T-helper 2 cell treated with Interferon-gamma antibody and Interleukin-4, amounts not matched to agents 5 μg/mL and 100 μg/mL, for 36 hours (primary cell): ENCODE results near the gene BMP4.

Experiments
- DNase-seq: peaks from one replicate; pipeline ENCODE4 v3.0.0; 2021; ENCODE audit warnings: low spot score
- H3K27ac Mint-ChIP-seq: one replicate; pipeline ENCODE4 v1.8.0; 2021; ENCODE audit warnings: mild to moderate bottlenecking, mixed read lengths
- H3K27me3 Mint-ChIP-seq: one replicate; pipeline ENCODE4 v1.8.0; 2021; ENCODE audit warnings: low read depth, mixed read lengths
- H3K36me3 Mint-ChIP-seq: one replicate; pipeline ENCODE4 v1.8.0; 2021; ENCODE audit warnings: low read depth, mixed read lengths
- H3K4me1 Mint-ChIP-seq: one replicate; pipeline ENCODE4 v1.8.0; 2021; ENCODE audit warnings: low read depth, mixed read lengths
- H3K4me3 Mint-ChIP-seq: one replicate; pipeline ENCODE4 v1.8.0; 2022; ENCODE audit warnings: mild to moderate bottlenecking, moderate library complexity, mixed read lengths
- H3K9me3 Mint-ChIP-seq: one replicate; pipeline ENCODE4 v1.8.0; 2021; ENCODE audit warnings: mixed read lengths

BMP4 gene

DNA sequence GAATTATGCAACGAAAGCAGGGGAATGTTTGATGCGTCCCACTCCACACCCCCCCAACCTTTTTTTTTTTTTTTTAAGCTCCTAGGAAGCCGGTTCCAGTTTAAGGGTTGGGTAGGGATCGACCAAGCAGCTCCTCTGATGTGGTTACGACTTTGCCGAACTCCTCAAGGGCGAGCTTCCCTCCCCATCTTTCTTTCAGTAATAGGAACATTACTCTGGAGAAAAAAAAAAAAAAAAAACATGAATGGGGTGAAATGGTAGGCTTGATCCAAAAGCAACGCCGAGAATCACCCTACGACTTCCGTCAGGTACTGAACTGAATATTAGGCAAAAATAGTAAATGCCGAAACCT lies 9.6 kb downstream of the BMP4 start:
- Mint-ChIP-seq H3K4me3 (no peak overlapping the region), H3K36me3 (no peaks in the 10 kb centered on the region), H3K27me3 (peaks cover 77% of the 10 kb centered on the region)

DNA sequence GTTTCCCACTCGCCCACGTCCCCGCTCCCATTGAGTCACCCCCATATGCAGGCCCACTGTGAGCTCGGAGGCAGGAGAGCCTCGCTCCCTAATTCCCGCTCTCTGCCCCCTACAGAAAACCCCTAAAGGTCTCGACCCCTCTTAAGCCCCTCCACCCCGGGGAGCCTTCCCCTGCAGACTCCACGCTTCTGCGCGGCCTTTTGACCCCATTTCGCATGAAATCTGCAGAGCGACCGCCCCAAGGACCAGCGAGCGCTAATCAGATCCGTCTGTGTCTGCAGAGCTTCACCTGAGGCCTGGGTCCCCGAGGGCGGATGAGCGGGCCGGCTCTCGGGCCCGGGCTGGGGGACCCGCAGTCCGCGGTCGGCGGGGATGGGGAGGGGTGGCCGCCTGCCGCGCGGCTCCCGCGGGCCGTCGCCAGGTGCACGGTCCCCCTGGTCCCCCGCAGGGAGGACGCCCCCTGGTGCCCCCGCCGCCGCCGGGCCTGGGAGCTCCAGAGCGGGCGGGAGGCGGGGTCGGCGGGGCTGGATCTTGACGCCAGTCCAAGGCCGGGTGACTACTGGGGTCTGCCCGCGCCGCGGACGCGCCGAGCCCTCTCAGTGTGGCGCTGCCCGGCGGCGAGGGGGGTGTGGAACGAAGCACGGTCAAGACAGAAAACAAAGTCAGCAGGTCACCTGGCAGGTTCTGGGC lies 10.1 kb downstream of the BMP4 start:
- Mint-ChIP-seq H3K4me3 (no peak overlapping the region), H3K9me3 (no peaks in the 10 kb centered on the region), H3K27ac (no peak overlapping the region), H3K27me3 (peaks cover 73% of the 10 kb centered on the region), H3K36me3 (no peaks in the 10 kb centered on the region), H3K4me1 (no peaks in the 10 kb centered on the region)
- DNase-seq, result no peak

More for the DNA sequence above, 9.6 kb downstream of the BMP4 start:
- no peak for DNase-seq
- Mint-ChIP-seq H3K4me1 (no peaks in the 10 kb centered on the region), H3K27ac (no peak overlapping the region), H3K9me3 (no peaks in the 10 kb centered on the region)

DNA sequence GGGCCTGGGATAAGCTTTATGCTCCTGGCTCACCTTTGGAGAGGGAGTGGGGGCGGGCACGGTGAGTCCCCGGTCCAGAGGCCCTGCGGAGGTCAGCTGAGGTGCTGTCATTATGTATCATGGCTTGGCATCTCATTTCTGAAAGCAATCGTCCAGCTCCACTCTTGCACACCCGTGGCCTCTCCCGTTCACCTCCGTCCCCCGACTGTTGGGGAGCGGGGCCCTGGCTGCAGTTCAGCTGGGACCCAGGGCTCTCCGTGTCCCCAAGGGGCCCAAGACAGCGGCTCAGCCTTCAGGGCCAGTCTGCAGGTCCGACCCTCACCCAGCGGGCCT lies 10.6 kb downstream of the BMP4 start:
- H3K9me3 Mint-ChIP-seq, result no peaks in the 10 kb centered on the region
- no peaks in the 10 kb centered on the region for H3K4me1 Mint-ChIP-seq
- no peak for DNase-seq
- H3K4me3 Mint-ChIP-seq, result no peak overlapping the region
- no peaks in the 10 kb centered on the region for H3K36me3 Mint-ChIP-seq
- no peak overlapping the region for H3K27ac Mint-ChIP-seq
- H3K27me3 Mint-ChIP-seq, result peaks cover 68% of the 10 kb centered on the region

GRCh38 chr14:53943751-53944083 lies 12.9 kb downstream of the BMP4 start:
- Mint-ChIP-seq H3K27me3 (peaks cover 59% of the 10 kb centered on the region), H3K4me1 (no peaks in the 10 kb centered on the region), H3K36me3 (no peaks in the 10 kb centered on the region), H3K4me3 (no peak overlapping the region), H3K27ac (no peak overlapping the region), H3K9me3 (no peaks in the 10 kb centered on the region)
- DNase-seq, result no peak

GRCh38 chr14:53942970-53943750 lies 13.5 kb downstream of the BMP4 start:
- no peak overlapping the region for H3K27ac Mint-ChIP-seq
- DNase-seq, result no peak
- H3K27me3 Mint-ChIP-seq, result peaks cover 56% of the 10 kb centered on the region
- H3K4me1 Mint-ChIP-seq, result no peaks in the 10 kb centered on the region
- H3K9me3 Mint-ChIP-seq, result no peaks in the 10 kb centered on the region
- H3K4me3 Mint-ChIP-seq, result no peak overlapping the region
- no peaks in the 10 kb centered on the region for H3K36me3 Mint-ChIP-seq

DNA sequence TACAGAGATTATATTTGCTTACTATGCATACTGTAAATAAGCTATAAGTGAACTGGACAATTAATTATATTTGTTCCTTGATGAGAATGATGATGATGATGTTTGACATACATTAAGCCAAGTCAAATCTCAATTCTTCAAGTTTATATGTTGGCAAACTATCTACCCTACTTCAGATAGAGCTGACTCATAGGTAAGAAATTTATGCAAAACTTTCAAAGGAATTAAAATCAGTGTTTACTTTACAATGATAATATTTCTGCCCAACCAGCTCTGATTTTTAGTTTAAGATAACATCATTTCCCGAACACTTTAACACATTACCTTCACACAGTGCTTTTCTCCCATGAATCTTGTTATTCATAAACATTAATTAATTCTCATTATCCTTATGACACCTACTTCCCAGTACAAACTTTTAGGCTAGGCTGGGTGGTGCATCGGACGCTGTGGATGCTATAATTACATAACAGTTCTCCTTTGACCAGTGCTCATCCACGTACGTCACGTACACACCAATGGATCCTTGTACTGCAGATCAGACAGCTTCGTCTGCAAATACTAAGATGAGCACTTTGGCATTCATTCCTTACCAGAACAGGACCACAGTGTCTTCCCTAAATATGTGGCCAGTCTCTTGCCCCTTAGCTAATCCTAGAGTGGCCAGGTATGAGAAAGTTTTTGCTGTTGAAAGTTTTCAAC lies 18.3 kb downstream of the BMP4 start:
- no peaks in the 10 kb centered on the region for H3K4me1 Mint-ChIP-seq
- no peaks in the 10 kb centered on the region for H3K36me3 Mint-ChIP-seq
- no peaks in the 10 kb centered on the region for H3K9me3 Mint-ChIP-seq
- H3K4me3 Mint-ChIP-seq, result no peak overlapping the region
- DNase-seq, result no peak
- peaks cover 14% of the 10 kb centered on the region for H3K27me3 Mint-ChIP-seq
- no peak overlapping the region for H3K27ac Mint-ChIP-seq

DNA sequence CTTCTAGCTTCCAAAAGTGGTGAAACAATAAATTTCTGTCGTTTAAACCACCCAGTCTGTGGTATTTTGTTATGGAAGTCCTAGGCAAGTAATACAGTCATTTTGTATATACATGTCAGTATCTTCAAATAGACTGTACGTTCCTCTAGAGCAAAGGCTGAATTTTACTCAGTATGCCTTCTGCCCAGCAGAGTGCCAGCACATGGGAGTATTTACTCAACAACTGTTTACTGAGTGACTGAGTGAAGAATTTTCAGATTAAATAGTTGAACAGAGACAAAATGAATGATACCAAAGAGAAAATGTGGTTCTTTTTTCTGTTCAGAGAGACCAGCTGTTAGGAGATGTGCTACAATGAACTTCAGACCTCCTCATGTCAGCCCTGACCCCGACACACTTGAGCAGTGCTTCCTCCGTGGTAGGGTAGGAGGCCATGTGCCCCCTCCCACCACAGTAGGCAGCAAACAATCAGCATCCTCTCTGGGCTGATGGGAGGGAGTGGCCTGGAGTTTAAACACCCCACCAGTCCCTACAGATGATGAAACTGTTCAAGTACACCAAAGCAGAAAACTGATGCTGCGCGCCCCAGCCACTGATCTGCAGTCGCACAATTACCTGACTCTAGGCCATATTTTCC lies 21.7 kb downstream of the BMP4 start:
- no peak overlapping the region for H3K4me3 Mint-ChIP-seq
- no peaks in the 10 kb centered on the region for H3K4me1 Mint-ChIP-seq
- H3K27ac Mint-ChIP-seq, result no peak overlapping the region
- no peaks in the 10 kb centered on the region for H3K36me3 Mint-ChIP-seq
- peaks cover 4% of the 10 kb centered on the region for H3K27me3 Mint-ChIP-seq
- H3K9me3 Mint-ChIP-seq, result no peaks in the 10 kb centered on the region
- no peak for DNase-seq

- no peak overlapping the region for H3K4me3 Mint-ChIP-seq
- no peaks in the 10 kb centered on the region for H3K9me3 Mint-ChIP-seq
- H3K4me1 Mint-ChIP-seq, result no peaks in the 10 kb centered on the region
- no peak overlapping the region for H3K27ac Mint-ChIP-seq
- DNase-seq, result no peak
- H3K27me3 Mint-ChIP-seq, result no peaks in the 10 kb centered on the region
- H3K36me3 Mint-ChIP-seq, result no peaks in the 10 kb centered on the region
Measured at GRCh38 chr14:53932966-53933365, 23.7 kb downstream of the BMP4 start.

DNA sequence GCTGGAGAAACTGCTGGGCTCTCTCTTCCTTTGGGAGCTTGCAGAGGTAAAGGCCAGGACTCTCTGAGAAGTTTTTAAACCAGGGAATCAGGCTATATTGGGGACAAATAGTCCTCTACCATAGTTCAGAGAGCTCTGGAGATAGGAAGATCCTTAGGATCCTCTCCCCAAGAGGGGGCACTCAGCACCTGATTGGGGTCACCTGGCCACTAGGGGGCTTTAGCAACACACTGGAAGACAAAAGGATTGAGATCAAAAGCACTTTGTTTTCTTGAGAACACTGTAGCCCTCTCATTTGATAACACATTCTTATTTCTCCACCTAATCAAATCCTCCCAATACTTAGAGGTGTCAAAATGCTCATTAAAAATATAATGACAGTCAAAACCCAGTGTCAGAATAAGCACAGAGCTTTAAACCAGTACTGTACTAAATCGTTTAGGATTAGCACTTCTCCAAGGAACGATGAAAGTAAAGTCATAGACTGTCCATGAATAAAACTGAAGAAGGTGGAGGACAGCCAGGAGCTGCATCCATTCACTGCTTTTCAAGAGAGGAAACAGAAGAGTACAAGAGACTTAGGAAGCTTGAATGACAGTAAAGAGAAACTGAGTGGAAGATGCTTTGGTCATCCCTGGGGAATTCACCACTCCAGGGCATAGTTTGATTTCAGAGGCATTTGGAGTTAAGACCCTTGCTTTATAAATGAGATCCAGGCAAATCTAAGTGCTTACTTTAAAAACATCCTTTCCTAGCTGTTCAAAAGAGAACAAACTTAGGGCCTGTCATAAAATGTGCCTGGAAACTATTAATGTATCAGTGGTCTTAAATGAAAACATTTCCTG lies 26.5 kb downstream of the BMP4 start:
- Mint-ChIP-seq H3K9me3 (no peaks in the 10 kb centered on the region), H3K4me3 (no peak overlapping the region), H3K27ac (no peak overlapping the region), H3K27me3 (no peaks in the 10 kb centered on the region), H3K36me3 (no peaks in the 10 kb centered on the region), H3K4me1 (no peaks in the 10 kb centered on the region)
- DNase-seq, result no peak

GRCh38 chr14:53927171-53927570 lies 29.5 kb downstream of the BMP4 start:
- no peaks in the 10 kb centered on the region for H3K4me1 Mint-ChIP-seq
- H3K27me3 Mint-ChIP-seq, result peaks cover 2% of the 10 kb centered on the region
- no peak for DNase-seq
- no peaks in the 10 kb centered on the region for H3K9me3 Mint-ChIP-seq
- H3K4me3 Mint-ChIP-seq, result no peak overlapping the region
- H3K36me3 Mint-ChIP-seq, result no peaks in the 10 kb centered on the region
- H3K27ac Mint-ChIP-seq, result no peak overlapping the region

DNA sequence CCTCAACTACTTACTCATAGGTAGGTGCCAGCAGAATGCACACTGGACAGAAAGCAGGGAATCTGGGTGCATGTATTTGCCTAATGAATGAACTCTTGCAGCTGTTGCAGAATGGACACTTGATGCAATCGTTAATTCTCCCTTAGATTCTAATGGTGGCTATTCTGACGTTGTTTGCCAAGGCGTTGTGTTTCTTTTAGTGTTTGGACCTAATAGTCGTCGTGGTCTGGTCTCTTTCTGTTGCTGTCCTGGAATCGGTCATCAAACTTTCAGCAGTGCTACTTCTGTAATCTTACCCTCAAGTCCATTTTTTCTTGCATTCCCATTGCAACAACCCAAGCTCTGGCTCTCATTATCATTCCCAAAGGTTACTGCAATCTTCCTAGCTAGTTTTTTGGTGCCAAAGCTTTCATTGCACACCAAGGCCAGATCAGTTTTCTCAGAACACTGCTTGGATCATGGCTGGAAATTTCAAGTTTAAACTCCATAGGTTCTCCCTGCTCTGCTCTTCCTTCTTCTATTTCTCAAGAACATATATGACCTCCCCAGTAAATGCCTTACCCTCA lies 31.3 kb downstream of the BMP4 start:
- no peak overlapping the region for H3K4me3 Mint-ChIP-seq
- no peaks in the 10 kb centered on the region for H3K9me3 Mint-ChIP-seq
- no peaks in the 10 kb centered on the region for H3K36me3 Mint-ChIP-seq
- no peak overlapping the region for H3K27ac Mint-ChIP-seq
- H3K27me3 Mint-ChIP-seq, result peaks cover 2% of the 10 kb centered on the region
- no peaks in the 10 kb centered on the region for H3K4me1 Mint-ChIP-seq
- DNase-seq, result no peak

- Mint-ChIP-seq H3K4me3 (no peak overlapping the region), H3K27ac (no peak overlapping the region), H3K9me3 (no peaks in the 10 kb centered on the region), H3K36me3 (no peaks in the 10 kb centered on the region), H3K27me3 (peaks cover 2% of the 10 kb centered on the region), H3K4me1 (no peaks in the 10 kb centered on the region)
- DNase-seq, result no peak
Measured at GRCh38 chr14:53924753-53925152, 31.9 kb downstream of the BMP4 start.

GRCh38 chr14:53921027-53921426 lies 35.6 kb downstream of the BMP4 start:
- Mint-ChIP-seq H3K27ac (no peak overlapping the region), H3K9me3 (peaks cover under 1% of the 10 kb centered on the region), H3K4me1 (no peaks in the 10 kb centered on the region), H3K27me3 (peaks cover 2% of the 10 kb centered on the region), H3K4me3 (no peak overlapping the region), H3K36me3 (no peaks in the 10 kb centered on the region)
- DNase-seq, result no peak
